Measurements from ENCODE around the gene EMSY. TPM values are rescaled to one million over a fixed set of nuclear protein-coding genes. Genes with fewer than 3 reads are reported as not detected.

Gene EMSY
- total RNA-seq, 1 donor from 2014 or later, result 20.2 TPM

DNA sequence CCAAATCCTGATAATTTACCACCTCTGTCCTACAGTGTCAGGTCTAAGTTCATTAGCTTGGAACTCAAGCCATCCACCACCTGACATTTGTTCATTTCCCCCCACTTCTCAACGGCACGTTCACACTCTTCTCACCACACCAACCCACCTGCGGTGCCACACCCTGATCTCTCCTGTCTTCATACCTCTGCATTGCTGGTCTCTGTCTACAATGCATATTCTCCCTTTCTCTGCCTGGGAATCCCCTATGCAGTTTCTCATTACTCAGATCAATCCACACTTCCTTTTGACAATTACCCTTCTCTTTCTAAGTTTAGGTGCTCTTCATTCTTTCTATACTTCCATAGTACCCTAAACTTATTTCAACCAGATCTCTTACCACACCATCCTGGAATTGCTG, 20.4 kb upstream of the EMSY start:
- H3K27ac Mint-ChIP-seq (ENCODE audit: unreplicated experiment), result no peak overlapping the region
- H3K27me3 Mint-ChIP-seq (ENCODE audit: unreplicated experiment), result no peaks in the 10 kb centered on the region
- DNase-seq (ENCODE audit: low spot score), result no peak
- no peaks in the 10 kb centered on the region for H3K9me3 Mint-ChIP-seq (ENCODE audit: unreplicated experiment)
- H3K4me1 Mint-ChIP-seq (ENCODE audit: unreplicated experiment), result no peaks in the 10 kb centered on the region
- H3K4me3 Mint-ChIP-seq (ENCODE audit: unreplicated experiment), result no peak overlapping the region
- H3K36me3 Mint-ChIP-seq (ENCODE audit: low read depth, unreplicated experiment), result no peaks in the 10 kb centered on the region
- TF ChIP-seq, protein P1, sequence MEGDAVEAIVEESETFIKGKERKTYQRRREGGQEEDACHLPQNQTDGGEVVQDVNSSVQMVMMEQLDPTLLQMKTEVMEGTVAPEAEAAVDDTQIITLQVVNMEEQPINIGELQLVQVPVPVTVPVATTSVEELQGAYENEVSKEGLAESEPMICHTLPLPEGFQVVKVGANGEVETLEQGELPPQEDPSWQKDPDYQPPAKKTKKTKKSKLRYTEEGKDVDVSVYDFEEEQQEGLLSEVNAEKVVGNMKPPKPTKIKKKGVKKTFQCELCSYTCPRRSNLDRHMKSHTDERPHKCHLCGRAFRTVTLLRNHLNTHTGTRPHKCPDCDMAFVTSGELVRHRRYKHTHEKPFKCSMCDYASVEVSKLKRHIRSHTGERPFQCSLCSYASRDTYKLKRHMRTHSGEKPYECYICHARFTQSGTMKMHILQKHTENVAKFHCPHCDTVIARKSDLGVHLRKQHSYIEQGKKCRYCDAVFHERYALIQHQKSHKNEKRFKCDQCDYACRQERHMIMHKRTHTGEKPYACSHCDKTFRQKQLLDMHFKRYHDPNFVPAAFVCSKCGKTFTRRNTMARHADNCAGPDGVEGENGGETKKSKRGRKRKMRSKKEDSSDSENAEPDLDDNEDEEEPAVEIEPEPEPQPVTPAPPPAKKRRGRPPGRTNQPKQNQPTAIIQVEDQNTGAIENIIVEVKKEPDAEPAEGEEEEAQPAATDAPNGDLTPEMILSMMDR (IDR thresholded peaks at IDR 0.05; ENCODE audit: unreplicated experiment), result no peak

DNA sequence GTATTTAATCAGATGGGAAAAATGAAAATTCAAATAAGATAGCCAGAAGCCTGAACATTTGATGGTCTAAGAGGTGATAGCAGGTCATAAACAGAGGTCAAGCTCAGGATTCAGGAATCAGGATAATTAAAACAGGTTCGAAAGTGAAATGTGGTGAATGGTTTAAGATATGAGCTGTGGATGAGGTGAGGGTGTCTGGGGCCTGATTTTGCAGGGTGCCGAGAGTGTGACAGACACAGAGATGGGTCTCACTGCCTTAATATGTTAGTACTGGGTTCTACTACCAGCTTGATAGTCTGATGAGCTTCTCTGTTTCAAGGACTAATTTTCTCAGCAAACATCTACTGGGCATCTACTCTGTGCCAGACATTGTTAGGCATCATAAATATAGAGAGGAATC, 19.9 kb upstream of the EMSY start:
- Mint-ChIP-seq H3K9me3 (ENCODE audit: unreplicated experiment) (no peaks in the 10 kb centered on the region), H3K27me3 (ENCODE audit: unreplicated experiment) (no peaks in the 10 kb centered on the region), H3K27ac (ENCODE audit: unreplicated experiment) (no peak overlapping the region), H3K4me3 (ENCODE audit: unreplicated experiment) (no peak overlapping the region), H3K36me3 (ENCODE audit: low read depth, unreplicated experiment) (no peaks in the 10 kb centered on the region), H3K4me1 (ENCODE audit: unreplicated experiment) (no peaks in the 10 kb centered on the region)
- no peak for DNase-seq (ENCODE audit: low spot score)
- TF ChIP-seq, protein P1 (IDR thresholded peaks at IDR 0.05; ENCODE audit: unreplicated experiment), result no peak

DNA sequence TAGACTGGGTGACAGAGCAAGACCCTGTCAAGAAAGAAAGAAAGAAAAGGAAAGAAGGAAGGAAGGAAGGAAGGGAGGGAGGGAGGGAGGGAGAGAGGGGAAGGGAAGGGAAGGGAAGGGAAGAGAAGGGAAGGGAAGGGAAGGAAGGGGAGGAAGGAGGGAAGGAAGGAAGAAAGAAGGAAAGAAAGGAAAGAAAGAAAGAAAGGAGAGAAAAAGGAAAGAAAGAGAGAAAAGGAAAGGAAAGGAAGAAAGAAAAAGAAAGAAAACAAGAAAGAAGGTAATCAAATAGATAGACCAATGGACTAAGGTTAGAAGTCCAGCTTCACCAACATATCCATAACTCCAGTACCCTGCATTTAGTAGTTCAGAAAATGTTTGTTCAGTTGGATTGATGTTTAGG, 18.2 kb upstream of the EMSY start:
- Mint-ChIP-seq H3K4me1 (ENCODE audit: unreplicated experiment) (no peaks in the 10 kb centered on the region), H3K27me3 (ENCODE audit: unreplicated experiment) (no peaks in the 10 kb centered on the region)

DNA sequence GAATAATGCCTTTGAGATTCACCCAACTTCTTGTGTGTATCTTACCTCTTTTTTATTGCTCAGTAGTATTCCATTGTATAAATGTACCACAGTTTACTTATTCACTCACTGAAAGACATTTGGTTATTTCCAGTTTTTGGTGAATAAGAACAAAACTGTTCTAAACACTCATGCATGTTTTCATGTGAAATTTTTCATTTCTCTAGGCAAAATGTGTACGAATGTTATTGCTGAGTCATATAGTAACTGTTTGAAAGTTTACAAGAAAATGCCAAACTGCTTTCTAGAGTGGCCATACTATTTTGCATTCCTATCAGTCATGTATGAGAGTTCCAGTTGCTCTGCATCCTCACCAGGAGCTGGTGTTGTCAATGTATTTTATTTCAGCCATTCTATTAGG, 8.8 kb upstream of the EMSY start:
- Mint-ChIP-seq H3K4me1 (ENCODE audit: unreplicated experiment) (no peaks in the 10 kb centered on the region), H3K9me3 (ENCODE audit: unreplicated experiment) (no peaks in the 10 kb centered on the region), H3K36me3 (ENCODE audit: low read depth, unreplicated experiment) (no peaks in the 10 kb centered on the region), H3K4me3 (ENCODE audit: unreplicated experiment) (no peak overlapping the region), H3K27me3 (ENCODE audit: unreplicated experiment) (no peaks in the 10 kb centered on the region), H3K27ac (ENCODE audit: unreplicated experiment) (no peak overlapping the region)
- TF ChIP-seq, protein P1 (IDR thresholded peaks at IDR 0.05; ENCODE audit: unreplicated experiment), result no peak
- DNase-seq (ENCODE audit: low spot score), result no peak

More for the DNA sequence above, 18.2 kb upstream of the EMSY start:
- TF ChIP-seq, protein P1 (IDR thresholded peaks at IDR 0.05; ENCODE audit: unreplicated experiment), result no peak
- H3K36me3 Mint-ChIP-seq (ENCODE audit: low read depth, unreplicated experiment), result no peaks in the 10 kb centered on the region
- no peak overlapping the region for H3K27ac Mint-ChIP-seq (ENCODE audit: unreplicated experiment)
- H3K4me3 Mint-ChIP-seq (ENCODE audit: unreplicated experiment), result no peak overlapping the region
- DNase-seq (ENCODE audit: low spot score), result no peak
- H3K9me3 Mint-ChIP-seq (ENCODE audit: unreplicated experiment), result no peaks in the 10 kb centered on the region

DNA sequence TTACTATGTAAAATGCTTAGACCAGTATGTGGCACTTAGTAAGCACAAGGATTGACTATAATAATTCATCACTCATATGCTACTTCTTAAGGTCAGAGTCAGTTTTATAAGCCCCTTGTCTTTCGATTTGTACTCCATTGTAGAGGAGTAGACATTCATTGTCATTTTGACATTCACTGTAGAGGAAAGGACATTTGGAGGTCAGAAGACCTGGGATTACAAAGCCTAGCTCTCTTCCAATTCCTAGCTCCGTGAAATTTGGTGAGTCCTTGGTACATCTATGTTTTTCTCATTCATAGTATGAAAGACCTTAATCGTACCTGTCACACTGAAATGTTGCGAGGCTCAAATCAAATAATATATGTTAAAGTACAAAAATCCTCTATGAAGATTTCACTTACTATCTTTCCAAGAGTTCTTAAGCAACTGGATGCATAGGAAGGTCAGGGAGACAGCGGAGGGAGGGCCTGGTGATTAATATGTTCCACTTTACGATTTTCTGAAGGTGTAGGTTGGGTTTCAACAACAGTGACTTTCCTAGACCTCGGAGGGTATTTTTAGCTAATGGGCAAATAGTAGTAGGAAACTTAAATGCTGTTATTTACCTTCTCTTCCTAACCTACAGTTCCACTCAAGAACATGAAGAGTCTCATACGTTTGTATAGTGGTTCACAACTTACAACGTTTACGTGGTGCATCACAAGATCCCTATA, 1.4 kb upstream of the EMSY start:
- TF ChIP-seq, protein P1 (IDR thresholded peaks at IDR 0.05; ENCODE audit: unreplicated experiment), result no peak
- H3K9me3 Mint-ChIP-seq (ENCODE audit: unreplicated experiment), result no peaks in the 10 kb centered on the region
- peaks cover 10% of the 10 kb centered on the region for H3K27me3 Mint-ChIP-seq (ENCODE audit: unreplicated experiment)
- peaks cover 3% of the 10 kb centered on the region for H3K36me3 Mint-ChIP-seq (ENCODE audit: low read depth, unreplicated experiment)
- H3K27ac Mint-ChIP-seq (ENCODE audit: unreplicated experiment), result peak overlapping the region; percentile 96
- H3K4me3 Mint-ChIP-seq (ENCODE audit: unreplicated experiment), result peak overlapping the region; percentile 96
- peaks cover 22% of the 10 kb centered on the region for H3K4me1 Mint-ChIP-seq (ENCODE audit: unreplicated experiment)
- DNase-seq (ENCODE audit: low spot score), result no peak
